GM21381 (cell line): ENCODE measurements around the gene TBC1D14.

Experiments used
- ATAC-seq: cut with Tn5 transposase; IDR thresholded peaks from one replicate; pipeline ENCODE4 v1.9.1; 2021; ENCODE audit warnings: mild to moderate bottlenecking, moderate library complexity; ENCODE audit not compliant: unreplicated experiment

Gene TBC1D14

DNA sequence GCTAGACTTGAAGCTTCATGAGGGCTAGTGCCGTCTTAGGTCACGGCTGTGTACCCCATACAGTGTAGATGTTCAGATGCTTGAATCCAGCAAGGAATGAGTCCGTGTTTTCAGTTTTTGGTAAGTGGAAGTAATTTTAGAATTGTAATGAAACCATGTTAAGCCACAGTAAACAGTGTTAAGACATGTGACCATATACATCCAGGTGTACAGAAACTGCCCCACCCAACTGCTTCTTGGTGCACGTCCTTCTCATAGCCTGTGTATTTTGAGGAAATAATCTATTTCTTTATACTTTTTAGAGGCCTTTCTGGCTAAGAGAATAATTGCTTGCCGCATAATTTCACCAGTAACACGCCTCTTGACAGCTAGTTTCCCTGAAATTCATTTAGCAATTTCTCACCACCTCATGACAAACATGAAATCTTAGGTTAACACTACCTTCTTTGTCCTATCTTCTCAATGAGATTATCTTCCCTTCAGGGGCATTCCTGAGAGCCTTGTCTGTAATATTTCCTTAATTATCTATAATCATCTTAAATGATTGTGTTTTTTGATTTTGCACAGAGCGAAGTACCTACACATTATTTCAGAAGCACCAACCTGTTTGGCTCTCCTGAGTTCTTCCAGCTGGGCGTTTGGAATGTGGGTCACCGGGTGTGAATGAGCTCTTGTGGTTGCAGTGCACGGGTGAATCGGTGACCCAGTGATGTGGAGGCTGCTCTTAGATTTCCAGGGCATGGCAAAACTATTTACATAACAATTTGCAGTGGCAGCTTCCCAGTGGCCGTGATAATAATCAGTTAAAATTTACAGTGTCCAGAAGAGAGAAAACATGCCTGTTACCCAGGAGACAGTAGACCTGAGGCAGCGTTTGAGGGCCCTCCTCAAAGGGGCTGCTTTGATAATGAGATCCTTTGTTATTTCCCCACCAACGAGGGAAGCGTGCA, 83.4 kb downstream of the TBC1D14 start:
- no peak for ATAC-seq

DNA sequence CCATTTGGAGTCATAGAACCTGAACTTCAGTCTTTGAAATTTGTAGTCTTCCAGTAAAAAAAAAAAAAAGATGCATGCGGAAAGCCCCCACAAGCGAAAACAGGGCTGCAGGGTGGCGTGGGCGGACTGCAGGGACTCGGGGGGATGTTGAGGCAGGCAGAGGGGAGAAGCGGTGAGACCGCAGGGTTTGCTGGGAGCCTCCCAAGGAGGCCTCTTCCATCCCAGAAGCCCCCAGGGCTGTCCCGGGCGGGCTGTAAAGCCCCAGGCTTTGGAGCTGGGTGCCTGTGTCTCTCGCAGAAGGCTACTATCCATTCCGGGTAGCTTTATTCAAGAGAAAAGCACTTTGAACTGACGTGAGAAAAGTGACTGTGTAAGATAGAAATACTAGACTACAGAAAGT, 86.9 kb downstream of the TBC1D14 start:
- ATAC-seq = no peak

DNA sequence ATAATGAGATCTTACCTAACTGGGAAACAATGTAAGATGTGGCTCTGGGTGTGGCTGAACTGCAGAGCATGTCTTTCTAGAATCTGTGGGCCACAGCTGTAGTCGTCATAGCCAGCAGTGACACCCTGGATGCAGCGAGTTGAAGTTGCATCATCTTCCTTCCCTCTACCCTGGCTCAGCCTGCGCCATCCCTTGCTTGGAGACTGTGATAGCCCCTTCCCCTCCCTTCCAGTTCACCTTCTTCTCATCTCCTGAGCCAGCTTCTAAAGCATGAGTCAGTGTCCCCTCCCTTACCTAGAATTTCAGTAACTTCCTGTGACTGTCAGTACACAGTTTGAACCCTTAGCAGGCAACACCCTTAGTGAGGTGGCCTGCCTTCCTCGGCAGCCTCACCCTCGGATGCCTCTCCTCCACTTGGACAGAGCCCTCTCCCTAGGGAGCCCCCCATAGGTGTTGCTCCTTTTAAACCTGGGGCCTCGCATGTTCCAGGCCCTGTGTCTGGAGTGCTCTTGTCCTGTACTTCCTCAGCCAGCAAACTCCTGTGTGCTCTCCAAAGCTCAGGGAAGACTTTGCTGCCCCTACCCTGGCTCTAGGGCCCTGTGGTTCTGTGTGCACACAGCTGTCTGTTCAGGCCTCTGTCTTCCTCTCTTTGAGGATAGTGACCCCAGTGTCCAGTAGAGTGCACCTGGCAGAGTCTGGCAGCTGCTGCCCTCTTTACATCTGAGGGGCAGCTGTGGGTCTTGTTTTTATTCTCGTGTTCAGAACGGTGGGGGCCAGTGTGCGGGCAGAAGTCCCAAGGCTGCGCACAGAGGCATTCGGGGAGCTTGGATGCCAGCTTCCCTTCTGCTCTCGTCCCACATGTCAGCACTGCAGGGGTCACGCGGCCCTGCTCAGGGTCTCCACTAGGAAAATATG, 89.8 kb downstream of the TBC1D14 start:
- no peak for ATAC-seq

DNA sequence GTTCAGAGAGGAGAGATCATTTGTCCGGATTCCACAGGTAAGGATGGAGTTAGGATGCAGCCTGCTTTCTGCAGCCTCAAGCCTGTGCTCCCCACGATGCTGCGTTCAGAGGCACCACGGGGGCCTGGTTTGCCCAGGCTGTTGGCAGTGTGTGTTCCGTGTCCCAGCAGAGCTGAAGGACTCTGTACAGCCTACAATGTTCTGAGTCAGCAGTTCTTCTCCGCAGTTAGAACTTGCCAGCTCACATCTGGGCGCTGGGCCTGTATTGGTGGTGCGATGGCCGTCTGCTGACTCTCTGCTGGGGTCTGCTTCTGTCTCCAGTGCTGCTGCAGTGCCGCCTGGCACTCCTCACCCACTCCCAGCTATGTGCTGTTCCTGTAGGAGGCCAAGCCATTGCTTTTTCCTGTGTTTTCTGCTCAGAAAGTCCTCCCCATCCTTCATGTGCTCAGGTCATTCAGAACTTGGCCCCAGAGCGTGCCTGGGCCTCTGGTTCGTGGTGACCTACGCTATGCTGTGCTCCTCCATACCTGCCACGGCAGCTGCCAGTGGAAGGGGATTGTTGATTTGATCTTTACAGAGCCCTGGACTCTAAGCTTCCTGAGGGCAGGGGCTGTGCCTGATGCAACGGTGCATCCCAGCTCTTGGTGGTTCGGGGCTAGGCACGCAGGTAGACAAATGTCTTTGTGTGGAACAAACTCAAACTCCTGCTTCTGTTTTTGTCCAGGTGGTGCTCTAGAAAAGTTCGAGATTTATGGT, 91.0 kb downstream of the TBC1D14 start:
- ATAC-seq = no peak

DNA sequence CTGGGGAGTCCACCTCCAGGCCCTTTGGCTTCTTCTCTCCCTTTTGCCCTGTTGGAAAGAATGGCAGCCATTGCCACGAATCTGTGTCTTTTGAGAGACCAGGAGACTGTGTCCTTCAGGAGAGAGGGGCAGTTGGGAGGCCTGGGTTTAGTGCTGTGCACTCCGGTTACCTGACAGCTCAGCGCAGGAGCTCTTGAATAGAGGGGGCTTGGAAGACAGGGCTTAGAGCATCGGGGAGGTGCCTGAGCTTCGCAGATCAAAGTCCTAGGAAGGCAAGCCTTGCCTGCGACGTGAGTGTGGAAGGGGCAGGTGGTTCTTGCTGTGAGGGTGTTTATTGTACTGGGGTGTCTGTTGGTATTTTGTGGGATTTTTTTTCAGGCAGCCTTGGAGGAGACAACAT, 91.6 kb downstream of the TBC1D14 start:
- ATAC-seq = no peak

DNA sequence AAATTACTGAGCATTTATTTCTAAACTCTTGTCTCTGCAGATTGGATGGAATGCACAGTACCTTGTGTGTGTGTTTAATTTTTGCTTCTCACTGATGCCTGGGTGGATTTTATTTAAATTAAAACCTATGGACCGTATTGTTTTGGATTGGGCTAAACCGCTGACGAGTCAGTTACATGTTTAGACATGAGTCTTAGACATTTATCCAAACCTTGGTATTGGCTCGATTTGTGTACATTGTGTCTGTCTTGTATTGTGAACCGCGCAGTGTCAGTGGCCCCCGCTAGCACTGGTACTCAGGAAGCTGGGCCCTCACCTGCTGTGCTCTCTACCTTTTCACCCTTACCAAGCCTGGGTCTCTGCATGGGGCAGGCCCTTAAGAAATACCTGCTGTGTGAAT, 92.7 kb downstream of the TBC1D14 start:
- ATAC-seq = no peak

DNA sequence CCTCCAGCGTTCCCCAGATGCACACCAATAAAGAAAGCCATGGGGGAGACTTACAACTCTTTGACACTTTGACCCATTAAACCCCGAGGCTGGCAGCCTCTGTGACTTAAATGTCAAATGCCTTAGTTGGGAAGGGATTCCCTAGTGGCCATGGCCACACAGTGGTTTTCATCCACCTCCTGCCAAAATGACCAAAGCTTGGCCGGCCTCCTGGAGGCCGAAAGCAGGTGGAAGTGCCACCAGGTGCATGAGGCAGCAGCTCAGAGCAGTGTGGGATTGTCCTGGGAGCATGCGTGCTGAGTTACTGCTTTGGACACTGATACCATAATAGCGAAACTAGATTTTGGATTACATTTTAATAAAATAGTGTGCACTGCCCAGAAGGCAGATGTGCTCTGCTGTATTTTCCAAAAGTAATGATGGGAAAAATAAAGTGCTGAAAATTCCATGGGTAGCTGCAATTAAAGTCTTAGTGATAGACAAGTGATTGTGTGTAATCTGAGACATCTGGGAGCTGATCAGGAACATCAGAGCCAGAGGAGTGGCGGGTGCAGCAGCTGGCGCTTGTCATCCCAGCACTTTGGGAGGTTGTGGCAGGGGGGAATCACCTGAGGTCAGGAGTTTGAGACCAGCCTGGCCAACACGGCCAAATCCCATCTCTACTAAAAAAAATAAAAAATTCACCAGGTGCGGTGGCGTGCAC, 93.7 kb downstream of the TBC1D14 start:
- no peak for ATAC-seq

DNA sequence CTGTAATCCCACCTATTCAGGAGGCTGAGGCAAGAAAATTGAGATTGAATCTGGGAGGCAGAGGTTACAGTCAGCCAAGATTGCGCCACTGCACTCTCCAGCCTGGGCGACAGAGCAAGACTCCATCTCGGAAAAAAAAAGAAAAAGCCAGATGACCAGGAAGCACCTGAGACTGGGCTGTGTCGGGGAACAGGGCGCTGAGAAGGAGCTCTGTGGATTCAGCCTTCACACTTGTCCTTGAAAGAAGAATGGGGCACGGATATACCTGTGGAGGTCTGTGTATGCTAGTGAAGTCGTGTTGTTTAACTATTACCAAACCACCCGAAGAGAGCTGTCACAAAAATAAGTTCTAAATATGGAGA, 94.2 kb downstream of the TBC1D14 start:
- no peak for ATAC-seq

DNA sequence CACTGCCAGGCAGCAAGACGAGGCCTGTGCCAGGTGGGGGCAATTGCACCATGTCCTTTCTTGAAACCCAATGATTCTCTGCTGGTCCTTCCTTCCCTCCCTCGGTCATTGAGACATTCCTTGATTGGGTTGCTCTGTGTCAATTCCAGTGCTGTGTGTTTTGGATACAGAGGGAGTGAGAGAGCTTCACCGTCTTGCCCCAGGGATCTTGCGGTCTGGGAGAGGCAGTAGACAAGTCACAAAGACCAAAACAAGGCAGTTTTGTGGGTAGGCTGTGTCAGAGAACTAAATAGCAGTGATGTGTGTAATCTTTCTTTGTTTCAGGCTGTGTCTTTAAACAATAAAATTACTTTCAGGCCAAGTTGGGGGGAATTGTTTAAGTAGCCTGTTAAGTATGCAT, 94.7 kb downstream of the TBC1D14 start:
- ATAC-seq = no peak

DNA sequence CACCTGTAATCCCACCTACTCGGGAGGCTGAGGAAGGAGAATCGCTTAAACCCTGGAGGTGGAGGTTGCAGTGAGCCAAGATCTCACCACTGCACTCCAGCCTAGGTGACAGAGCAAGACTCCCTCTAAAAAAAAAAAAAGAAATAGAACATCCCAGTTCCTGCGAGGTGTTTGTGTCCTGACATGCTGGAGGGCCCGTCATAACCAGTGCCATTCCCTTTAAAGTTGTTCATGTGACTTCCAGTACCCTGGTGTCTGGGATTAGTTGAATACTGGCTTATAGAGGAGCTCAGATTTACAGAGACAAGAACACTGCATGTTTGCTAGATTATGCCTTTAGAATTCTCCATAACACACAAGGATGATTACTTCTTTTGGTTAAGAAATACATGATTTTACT, 95.9 kb downstream of the TBC1D14 start:
- ATAC-seq = no peak

DNA sequence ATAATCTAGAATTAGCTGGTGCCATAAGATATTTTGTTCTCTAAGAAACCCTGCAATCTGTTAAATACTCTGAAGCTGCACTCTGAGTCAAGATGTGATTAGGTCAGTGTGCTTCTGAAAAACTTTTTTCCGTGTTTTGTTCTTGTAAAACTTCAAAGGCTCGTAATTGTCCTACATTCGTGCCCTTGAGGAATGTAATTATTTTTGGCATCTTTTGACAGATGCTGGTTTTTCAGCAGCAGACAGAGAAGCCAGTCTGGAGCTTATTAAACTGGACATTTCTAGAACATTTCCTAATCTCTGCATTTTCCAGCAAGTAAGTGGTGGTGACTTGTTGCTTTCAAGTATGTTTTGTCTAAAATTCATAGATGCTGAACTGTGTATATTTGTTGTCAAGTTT, 96.8 kb downstream of the TBC1D14 start:
- no peak for ATAC-seq

DNA sequence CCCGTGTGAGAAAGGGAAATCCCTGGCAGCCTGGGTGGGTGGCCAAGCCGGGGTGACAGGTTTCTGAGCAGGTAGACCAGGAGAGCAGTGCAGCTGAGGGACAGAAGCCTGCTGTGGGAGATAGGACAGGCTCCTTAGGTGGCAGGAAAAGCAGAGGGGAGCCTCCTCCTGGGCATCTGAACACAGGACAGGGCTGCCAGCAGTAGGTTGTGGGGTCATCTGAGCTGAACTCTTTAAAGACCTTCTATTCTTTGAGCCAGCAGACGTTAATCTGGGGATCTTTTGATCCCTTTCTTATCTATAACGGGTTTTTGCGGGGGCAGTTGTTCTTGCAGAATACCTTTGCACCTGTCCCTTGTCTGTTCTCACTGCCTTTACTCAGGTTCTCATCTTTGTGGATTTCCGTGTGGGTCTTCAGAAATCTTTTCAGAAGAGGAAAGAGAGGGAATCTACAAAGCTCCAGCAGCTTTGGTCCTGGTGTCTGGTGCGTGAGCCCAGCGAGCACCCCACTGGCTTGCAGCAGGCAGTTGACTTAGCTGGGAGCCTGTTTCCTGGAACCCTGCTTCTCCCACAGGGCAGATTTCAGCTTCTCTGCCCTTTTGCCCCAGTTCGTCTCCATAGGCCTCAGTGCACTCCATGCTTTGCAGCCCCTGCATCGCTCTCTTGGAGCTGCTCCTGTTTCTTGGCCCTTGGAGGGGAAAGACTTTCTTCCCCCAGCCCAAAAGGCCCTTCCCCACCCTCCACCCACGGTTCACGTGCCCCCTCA, 97.7 kb downstream of the TBC1D14 start:
- ATAC-seq = no peak

DNA sequence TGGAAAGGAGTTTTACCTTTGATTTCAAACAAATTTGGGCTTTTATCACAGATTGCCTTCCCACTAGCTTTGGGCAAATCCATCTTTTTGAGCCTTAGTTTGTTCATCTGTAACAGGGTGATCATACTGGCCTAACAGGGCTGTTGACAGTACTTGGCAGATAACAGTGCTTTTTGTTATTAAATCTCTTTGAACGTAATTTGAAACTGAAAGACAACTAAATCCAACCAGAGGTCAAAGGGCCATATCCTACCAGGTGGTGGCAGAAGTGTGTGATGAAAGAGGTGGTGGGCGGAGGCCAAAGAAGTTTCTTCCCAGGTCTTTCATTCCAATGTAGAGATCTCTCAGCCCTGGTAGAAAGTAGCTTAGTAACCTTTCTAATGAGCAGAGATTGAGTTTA, 98.3 kb downstream of the TBC1D14 start:
- no peak for ATAC-seq

DNA sequence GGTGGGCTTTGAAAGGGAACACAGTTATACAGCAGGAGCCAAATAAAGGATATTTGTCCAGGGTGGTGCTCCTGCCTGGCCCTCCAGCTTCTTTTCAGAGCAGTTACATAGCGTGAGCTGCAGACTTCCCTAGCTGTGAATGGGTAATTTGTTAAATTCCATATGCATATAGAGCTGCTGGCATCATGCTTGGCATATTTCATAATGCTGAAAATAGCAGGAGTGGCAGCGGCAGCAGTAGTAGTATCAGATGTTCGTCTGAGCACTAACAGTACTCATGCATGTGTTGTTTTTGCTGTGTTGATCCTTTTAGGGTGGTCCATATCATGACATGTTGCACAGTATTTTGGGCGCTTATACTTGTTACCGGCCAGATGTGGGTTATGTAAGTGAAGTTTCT, 99.9 kb downstream of the TBC1D14 start:
- no peak for ATAC-seq

DNA sequence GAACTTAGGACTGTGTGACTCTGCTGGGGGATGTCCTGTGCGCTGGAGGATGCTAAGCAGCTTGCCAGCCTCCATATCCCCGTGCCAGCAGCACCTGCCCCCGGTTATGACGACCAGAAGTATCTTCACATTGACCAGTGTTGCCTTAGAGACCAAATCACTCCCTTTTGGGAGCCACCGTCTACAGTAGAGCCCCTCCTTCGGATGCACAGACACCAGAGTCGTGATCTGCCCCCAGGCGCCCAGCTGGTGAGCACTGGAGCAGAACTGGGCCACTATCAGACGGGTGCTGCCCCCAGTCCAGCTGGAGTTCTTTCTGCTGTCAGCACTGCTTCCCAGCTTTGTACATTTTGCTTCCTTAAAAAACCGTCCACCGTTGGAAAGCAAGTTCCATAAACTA, 103.5 kb downstream of the TBC1D14 start:
- no peak for ATAC-seq

DNA sequence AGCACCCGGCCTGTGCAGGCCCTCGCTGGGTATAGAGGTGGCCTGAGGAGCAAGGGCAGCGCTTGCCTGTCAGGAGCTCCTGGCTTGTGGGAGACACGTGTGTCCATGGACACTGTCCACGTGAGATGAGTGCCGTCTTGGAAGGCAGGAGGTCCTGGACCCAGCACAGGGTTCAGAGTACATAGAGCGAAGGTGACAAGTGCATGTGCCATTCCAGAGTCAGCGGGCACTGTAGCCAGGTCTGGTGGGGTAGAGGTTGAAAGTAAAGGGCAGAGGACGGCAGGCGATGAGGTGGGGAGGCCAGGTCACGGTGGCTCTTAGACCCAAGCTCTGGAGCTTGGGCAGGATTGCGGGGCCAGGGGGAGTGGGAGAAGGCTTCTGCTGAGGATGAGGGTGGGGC, 105.2 kb downstream of the TBC1D14 start:
- no peak for ATAC-seq

DNA sequence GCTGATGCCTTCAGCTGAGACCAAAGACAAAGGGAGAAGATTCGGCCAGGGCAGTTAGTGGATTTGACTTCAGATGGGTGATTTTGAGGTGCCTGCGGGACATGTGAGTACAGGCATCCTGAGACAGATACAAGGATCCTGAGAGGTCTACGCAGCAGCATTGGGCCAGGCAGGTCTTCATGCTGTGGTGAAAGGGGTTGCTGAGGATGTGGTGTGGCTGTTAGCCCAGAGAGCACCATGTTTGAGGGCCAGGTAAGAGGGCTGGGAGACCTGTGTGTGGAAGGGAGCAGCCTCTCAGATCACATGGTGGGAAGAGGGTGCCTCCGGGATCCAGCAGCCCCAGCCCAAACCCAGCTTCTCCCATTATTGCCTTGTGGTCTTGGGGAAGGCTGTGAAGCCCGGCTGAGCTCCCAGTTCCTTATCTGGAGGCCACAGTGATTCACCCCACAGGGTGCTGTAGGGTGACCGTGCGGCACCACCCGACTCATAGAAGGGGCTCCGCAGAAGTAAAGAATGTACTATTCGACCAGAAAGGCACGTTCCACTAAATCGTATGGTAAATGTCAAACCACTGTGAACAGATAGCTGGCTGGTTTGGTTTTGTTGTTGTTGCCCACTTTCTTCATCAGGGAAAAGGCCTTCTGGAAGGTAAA, 105.9 kb downstream of the TBC1D14 start:
- no peak for ATAC-seq

DNA sequence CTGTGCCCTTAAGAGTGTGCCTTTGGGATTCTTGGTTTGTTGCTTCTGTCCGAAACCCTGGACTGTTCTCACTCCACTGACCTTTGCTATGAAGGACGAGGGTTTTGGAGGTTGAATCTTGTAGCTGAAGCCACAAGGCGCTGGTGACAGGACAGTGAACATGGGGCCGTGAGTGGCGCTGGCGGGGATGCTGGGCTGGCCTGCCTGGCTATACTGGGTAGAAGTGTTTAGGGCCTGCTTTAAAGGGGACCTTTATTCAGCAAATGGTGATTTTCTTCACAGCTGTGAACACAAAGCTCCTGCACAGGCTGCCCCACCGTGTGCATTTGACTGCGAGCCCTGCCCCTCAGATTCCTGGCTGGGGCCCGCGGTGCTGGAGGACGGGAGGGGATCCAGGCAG, 106.5 kb downstream of the TBC1D14 start:
- ATAC-seq = no peak

DNA sequence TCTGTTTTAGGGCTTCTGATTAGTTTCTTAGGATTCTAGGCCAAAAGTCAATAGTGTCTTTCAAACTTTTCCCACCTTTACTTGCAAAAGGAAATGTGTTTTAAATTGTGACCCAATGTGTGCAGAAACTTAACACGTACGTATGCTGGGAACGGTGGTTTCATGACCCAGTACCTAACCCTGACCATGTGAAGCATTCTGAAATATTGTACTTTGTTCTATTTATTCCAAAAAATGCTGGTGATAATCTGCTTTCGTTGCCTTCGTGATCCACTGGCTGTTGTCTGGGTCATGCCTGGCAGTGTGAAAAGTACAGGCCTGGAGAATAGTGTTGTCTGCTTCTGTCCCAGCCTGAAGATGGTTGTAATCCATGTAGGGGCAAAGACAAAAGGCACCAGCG, 106.9 kb downstream of the TBC1D14 start:
- ATAC-seq = no peak
